GM19238 (cell line): ENCODE data around the gene SOBP.
"Not testable (repeated sequence)": the region's sequence is repeated elsewhere in the genome, so short reads cannot be mapped to it uniquely, and the experiment has no call there.

Source experiments
- DNase-seq: peaks from one replicate; pipeline ENCODE4 v3.0.0; 2011; ENCODE audit warnings: low spot score; ENCODE audit not compliant: insufficient read length

SOBP gene

GRCh38 chr6:107550241-107550840 is 60.4 kb downstream of the SOBP start:
- no peak for DNase-seq

- no peak for DNase-seq
These were observed 61.0 kb downstream of the SOBP start for GRCh38 chr6:107550906-107551305.

DNA sequence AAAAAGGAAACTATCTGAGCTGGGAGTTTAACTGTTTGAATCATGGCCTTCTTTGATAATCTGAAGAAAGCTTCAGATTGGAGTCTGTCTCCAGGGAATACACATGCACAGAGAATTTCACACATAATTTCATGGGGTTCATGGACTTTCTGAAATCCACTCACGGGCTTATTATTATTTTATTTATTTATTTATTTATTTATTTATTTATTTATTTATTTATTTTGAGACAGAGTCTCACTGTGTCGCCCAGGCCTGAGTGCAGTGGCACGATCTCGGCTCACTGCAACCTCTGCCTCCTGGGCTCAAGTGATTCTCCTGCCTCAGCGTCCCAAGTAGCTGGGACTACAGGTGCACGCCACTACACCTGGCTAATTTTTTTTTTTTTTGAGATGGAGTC is 63.2 kb downstream of the SOBP start:
- DNase-seq: not testable (repeated sequence)

DNA sequence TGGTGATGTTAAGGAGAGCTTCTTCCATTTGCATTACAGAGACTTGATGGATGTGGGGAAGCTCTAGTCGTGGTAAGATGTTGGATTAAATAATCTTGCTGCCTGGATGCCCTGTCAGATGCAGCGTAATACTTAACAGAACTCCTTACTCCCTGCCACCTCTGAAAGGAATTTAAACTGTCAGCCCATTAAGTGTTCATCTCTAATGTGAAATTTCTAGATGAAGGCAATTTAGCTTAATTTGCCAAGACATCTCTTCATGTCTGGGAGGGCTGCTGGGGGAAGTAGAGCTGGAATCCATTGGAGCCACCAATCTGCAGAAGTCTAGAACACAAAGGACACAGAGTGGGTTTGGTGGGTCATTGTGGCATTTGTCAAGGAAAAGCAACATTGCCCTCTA is 64.4 kb downstream of the SOBP start:
- DNase-seq: no peak

DNA sequence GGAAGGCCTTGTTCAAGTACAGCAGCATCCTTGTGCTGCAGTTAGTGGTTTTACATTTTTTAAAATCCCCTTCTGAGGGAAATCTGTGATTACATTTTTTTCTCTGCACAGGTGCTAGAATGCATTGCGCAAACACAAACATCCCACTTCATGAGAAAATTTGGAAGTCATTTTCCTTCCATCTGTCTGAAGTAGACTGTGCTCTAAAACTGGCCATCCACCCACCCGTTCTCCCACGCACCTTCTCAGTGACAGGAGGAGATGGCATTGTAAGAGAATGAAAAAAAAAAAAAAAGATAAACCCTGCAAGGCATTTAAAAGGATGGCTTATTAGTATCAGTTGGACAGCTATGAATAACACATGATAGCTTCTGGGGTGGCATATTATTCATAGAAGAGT is 65.0 kb downstream of the SOBP start:
- no peak for DNase-seq

- no peak for DNase-seq
These were observed 65.5 kb downstream of the SOBP start for GRCh38 chr6:107555449-107555848.

- no peak for DNase-seq
These were observed 66.2 kb downstream of the SOBP start for GRCh38 chr6:107556082-107556481.

- no peak for DNase-seq
These were observed 67.8 kb downstream of the SOBP start for GRCh38 chr6:107557698-107558097.

DNA sequence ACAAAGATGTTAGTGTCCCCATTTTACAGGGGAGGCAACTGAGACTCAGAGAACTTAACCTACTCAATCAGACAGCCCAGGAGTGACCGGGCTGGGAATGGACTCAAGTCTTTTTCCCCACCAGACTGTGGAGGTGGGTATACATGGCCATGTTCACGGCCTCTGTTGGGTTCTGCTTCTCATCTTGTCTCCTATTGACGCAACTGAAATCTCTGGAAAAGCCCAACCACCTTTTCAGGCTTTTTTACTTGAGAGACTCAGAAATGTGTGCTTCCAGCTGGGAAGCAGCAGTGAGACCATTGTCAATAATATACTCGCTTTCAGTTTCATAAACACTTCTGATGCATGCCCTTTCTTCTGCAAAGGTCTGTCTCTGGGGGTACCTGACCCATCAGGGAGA is 70.7 kb downstream of the SOBP start:
- no peak for DNase-seq

DNA sequence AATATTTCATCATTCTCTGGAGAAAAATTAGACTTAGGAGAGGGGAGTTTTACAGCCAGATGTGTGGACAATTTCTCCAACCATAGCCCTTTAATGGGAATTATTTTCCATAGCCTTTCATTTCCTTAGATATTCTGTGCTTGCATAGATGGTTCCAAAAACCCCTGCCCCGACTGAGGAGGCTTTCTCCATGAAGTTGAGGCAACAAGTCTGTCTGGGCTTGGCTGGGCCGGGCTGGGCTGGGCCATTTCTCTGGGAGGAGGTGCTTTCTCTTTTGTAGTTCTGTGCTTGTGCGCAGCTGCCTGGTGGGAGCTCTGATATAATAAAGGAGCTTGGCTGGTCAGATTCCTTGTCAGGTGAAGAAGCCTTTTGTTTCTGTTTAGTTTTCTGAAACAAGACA is 71.4 kb downstream of the SOBP start:
- DNase-seq: no peak

- DNase-seq: no peak
These were observed 74.0 kb downstream of the SOBP start for GRCh38 chr6:107563694-107564588.

DNA sequence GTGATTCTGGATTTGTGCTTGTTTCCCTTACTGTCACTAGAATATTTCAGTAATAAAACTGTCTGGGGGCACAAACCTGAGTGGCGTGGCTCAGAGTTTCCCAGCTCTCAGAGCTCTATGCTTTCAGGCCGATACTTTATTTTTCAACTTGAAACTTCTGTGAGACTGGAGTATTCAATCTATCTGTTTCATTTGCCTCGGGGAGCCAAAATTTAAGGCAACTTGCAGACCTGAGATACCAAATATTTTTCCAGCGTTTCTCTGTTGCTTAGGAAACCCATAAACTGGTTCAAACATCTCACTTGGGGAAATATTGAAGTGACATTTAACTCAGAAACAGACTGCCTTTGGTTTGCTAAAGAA is 74.7 kb downstream of the SOBP start:
- no peak for DNase-seq

GRCh38 chr6:107565165-107565723 is 75.3 kb downstream of the SOBP start:
- DNase-seq: no peak

DNA sequence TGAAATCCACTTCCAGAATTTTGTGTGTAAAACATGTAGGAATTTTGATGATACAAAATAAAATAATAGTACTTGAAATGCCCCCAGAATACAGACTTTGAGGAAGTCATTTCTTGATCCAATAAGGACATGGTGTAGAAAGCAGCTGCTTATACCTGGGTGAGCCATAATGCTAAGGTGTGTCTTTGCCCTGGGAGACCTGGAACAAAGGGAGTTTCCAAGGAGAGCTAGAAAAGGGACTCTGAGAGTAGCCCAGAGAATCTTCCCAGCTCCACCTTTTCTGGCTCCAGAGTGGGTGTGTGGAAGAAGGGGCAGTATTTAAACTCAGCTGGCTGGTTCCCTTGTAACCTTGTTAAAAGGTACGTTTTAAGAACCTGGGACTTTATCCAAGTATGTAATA is 77.7 kb downstream of the SOBP start:
- DNase-seq: no peak

GRCh38 chr6:107569473-107569872 is 79.6 kb downstream of the SOBP start:
- DNase-seq: no peak

DNA sequence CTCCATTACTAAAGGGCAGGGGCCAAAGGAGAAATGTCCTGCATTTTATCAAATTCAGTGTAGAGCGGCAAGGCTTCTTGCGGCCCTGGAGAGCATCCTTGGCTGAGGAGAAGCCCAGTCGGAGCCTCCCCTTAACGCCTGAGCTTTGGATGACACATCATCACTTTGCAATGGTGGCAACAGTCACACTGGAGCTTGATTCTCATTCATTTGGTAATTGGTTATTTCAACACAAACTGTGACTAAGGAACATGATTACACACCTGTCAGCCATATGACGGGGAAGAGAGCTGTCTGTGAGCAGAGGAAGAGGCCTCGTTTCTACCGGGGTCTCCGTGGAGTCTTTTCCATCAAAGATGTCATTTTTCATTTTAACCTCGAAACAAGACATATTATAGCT is 81.4 kb downstream of the SOBP start:
- no peak for DNase-seq

DNA sequence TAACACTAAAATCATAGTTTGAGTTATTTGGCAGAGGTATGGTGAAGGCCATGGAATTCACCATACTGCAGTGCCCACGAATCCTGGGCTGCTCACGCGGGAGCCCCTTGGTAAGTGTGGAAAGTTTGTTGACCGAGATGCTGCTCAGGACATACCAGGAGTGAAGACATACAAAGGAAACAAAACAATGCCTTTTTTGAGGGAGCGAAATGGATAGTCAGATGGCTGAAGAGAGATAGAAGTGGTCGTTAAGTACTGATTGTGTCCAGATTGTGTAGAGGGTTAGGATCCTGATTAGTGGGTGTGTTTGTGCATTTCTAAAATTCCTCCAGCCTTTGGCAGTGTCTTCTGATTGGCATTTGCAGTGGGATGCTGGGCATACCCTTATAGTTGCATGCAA is 83.0 kb downstream of the SOBP start:
- no peak for DNase-seq

DNA sequence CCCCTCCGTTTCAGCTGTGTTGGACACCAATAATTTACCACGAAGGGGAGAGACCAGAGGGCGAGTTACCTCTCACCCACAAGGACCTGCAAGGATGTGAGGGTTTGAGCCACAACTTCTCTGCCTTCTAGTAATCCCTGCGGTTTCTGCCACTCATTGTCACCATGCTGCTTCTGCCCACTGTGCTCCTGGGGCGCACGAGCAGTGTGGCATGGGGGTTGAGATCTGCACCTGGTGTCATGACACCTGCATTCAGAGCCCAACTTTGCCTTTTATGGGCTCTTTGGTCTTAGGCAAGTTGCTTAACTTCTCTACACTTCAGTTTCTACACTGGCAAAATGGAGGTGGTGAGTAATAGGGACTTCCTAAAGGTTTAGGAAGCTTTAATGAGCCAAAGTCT is 84.9 kb downstream of the SOBP start:
- no peak for DNase-seq

GRCh38 chr6:107576852-107577251 is 86.9 kb downstream of the SOBP start:
- DNase-seq: no peak

GRCh38 chr6:107578642-107579341 is 88.9 kb downstream of the SOBP start:
- DNase-seq: no peak

DNA sequence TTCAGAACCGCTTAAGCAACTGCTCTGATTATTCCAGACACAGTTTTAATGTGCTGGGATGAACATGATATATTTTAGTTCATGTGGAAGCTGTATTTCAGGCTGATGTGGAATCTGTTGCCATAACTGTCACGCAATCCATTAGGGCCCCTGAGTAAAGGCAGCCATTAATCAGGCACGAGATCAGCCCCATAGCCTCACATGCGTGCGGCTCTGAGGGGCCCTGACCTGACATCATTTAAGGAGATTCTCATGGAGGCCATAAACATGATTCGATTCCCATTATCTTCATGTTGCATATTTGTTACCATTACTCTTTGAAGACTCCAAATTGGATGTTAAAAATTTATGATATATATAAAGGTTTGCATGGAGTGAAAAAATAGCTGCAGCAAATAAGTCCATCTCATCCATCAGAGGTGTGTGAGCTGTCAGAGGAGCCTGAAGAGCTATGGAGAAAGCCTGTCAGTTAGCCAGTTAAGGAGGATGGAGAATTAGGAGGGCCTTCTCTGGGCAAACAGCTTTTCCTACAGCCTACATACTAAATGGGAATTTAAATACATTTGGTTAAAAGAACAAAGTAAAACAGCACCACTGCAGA is 89.6 kb downstream of the SOBP start:
- DNase-seq: no peak

DNA sequence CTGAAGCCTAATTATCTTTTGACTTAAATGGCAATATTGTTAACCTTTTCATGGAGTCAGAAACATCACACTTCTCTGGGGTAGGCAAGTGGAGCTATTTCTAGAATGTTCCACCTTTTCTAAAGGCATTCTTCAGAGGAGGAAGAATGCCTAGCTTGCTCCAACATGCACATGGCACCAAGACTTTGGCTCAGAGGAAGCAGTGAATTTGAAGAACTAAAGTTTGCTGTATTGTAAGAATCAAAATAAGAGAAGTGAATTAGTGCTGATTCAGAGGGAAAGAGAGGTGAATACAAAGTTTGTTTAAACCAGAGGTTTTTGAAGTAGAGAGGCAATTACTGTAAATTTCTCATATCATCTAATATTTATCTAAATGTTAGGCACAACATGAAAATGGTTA is 92.2 kb downstream of the SOBP start:
- no peak for DNase-seq
